AG09319 (cell line): ENCODE results near the gene ATRNL1.

Source experiments
- DNase-seq: peaks from one replicate; pipeline ENCODE4 v3.0.0-alpha.2; 2010; ENCODE audit warnings: low read depth; ENCODE audit errors: extremely low read depth
- TF ChIP-seq, protein P1 (sequence below): IDR thresholded peaks from 2 replicates; pipeline ENCODE4 v1.5.1; 2011; ENCODE audit warnings: low read depth, mild to moderate bottlenecking, inconsistent platforms, low read length, moderate library complexity

Gene ATRNL1, protein sequence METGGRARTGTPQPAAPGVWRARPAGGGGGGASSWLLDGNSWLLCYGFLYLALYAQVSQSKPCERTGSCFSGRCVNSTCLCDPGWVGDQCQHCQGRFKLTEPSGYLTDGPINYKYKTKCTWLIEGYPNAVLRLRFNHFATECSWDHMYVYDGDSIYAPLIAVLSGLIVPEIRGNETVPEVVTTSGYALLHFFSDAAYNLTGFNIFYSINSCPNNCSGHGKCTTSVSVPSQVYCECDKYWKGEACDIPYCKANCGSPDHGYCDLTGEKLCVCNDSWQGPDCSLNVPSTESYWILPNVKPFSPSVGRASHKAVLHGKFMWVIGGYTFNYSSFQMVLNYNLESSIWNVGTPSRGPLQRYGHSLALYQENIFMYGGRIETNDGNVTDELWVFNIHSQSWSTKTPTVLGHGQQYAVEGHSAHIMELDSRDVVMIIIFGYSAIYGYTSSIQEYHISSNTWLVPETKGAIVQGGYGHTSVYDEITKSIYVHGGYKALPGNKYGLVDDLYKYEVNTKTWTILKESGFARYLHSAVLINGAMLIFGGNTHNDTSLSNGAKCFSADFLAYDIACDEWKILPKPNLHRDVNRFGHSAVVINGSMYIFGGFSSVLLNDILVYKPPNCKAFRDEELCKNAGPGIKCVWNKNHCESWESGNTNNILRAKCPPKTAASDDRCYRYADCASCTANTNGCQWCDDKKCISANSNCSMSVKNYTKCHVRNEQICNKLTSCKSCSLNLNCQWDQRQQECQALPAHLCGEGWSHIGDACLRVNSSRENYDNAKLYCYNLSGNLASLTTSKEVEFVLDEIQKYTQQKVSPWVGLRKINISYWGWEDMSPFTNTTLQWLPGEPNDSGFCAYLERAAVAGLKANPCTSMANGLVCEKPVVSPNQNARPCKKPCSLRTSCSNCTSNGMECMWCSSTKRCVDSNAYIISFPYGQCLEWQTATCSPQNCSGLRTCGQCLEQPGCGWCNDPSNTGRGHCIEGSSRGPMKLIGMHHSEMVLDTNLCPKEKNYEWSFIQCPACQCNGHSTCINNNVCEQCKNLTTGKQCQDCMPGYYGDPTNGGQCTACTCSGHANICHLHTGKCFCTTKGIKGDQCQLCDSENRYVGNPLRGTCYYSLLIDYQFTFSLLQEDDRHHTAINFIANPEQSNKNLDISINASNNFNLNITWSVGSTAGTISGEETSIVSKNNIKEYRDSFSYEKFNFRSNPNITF (N-terminal part only)

DNA sequence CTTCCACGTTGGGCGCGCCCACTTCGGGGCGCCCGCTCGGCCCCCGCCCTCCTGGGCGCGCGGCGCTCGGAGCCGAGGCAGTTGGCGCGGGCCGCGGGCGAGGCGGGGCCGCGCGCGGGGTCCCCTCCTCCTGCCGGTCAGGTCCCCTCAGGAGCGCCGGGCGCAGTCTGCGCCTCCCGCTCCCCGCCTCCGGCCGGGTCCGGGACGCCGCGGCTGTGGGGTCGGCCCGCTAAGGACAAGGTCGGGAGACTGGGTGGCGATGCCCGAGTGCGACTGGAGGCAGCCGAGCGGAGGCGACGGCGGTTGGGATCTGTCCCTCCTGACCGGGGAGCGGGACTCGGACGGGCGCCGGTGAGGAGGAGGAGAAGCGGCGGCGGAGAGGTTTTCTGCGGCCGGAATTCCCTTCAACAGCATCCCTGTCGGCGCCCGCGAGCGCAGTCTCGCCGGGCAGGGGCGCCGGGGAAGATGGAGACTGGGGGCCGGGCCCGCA lies at the start of gene ATRNL1:
Gene ATRNL1, plus strand, starts transcription at position 80 of the 490 bp plus-strand sequence. Its CDS starts 386 bp downstream, at position 466.
- TF ChIP-seq, protein P1, sequence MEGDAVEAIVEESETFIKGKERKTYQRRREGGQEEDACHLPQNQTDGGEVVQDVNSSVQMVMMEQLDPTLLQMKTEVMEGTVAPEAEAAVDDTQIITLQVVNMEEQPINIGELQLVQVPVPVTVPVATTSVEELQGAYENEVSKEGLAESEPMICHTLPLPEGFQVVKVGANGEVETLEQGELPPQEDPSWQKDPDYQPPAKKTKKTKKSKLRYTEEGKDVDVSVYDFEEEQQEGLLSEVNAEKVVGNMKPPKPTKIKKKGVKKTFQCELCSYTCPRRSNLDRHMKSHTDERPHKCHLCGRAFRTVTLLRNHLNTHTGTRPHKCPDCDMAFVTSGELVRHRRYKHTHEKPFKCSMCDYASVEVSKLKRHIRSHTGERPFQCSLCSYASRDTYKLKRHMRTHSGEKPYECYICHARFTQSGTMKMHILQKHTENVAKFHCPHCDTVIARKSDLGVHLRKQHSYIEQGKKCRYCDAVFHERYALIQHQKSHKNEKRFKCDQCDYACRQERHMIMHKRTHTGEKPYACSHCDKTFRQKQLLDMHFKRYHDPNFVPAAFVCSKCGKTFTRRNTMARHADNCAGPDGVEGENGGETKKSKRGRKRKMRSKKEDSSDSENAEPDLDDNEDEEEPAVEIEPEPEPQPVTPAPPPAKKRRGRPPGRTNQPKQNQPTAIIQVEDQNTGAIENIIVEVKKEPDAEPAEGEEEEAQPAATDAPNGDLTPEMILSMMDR: no peak
- DNase-seq: no peak

DNA sequence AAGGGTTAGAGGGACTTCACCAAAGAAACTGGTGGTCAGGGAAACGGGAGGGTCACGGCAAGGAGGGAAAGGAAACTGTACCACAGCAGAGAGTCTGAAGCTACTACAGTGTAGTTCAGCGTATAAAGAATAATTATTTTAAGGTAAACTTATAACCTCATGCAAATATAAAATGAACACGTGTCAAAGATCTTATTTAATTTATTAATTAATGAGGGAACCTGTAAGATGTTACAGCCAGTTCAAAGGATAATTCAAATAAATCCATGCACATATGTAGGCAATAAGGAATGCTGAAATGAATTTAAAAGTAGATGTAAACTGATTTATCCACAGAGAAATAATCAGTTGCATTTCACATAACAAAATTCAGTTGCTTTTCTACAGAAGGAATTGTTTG lies 49.4 kb upstream of the ATRNL1 start:
- DNase-seq: no peak
- TF ChIP-seq, protein P1: no peak

DNA sequence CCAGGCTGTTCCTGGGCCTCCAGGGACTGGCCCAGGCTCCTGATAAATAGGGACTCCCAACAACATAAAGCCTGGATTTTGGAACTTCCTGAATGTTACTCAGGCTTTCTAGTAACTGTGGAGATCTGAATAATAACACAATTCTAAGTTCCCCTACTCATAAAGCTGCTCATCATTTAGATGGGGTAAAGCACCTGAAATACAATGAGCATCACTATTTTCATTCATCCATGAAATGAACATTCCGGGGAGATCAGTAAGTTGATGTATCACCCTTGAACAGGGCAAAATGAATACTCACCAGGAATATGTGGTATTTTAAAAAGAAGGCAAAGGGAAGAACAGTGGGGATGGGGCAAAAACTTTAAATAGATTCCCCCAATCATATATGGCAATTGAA lies 48.3 kb upstream of the ATRNL1 start:
- DNase-seq: no peak
- TF ChIP-seq, protein P1: no peak

DNA sequence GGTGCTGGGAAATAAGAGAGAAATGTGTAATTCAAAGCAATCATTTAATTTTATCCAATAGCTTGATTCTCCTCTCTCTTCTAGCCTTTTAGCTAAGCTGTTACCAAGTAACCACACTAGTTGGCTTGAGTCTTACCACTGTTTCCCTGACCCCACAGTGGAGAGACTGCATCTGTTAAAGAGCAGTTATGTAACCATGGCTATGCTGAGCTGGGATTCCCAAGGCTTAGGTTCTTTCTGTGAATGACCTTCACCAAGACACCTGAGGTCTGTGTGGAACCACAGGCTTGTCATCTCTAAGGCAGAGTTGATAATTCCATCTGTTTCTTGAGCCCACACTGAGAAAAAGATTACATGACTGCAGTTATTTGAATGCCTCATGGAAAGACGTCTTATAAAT lies 47.7 kb upstream of the ATRNL1 start:
- TF ChIP-seq, protein P1: no peak
- DNase-seq: no peak

DNA sequence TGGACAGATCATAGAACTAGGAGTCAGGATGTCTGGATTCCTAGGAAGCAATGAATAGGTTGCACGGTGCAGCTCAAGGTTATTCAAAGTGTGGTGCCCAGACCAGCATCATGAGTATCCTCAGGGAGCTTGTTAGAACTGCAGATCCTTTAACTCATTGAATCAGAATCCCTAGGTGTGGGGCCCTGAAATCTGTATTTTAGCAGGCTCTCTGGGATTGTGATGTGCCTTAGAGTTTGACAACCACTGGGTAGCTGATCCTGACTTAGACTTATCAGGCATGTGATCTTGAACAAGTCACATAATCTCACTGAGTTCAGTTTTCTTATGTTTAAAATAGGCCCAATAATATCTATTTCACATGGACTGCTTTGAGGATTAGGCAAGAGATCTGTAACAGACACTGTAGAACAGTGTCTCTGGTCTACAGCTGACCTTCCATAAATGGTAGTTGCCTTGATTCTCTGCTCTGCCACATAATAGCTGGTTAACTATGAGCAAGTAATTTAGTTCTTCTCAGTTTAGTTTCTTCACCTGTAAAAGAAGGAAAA lies 46.4 kb upstream of the ATRNL1 start:
- DNase-seq: no peak
- TF ChIP-seq, protein P1: no peak

DNA sequence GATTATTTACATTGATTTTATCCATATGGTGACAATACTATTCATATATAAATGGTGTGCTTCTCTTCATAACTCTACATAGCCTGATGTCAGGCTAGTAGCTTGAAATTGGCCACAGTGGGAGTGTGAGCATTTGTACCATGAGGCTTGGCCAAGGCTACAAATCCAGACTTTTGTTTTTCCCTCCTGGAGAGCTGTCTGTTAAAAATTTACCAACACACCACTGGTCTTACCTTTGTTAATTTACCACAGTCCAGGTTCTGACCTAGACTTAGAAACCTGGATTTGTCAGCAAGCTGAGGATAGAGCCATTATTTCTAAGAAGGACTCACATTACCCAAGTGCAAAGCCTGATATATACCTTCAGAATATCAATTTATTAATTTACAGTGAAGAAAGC lies 45.5 kb upstream of the ATRNL1 start:
- no peak for DNase-seq

More for the DNA sequence above, 45.5 kb upstream of the ATRNL1 start:
- TF ChIP-seq, protein P1: no peak
